Measurements from ENCODE around the gene TUBB4A. TPM values are rescaled to one million over a fixed set of nuclear protein-coding genes. Genes with fewer than 3 reads are reported as not detected.

Gene TUBB4A
- total RNA-seq, result not detected in 2 replicates

GRCh38 chr19:6501740-6502648 lies at the start of gene TUBB4A:
Gene TUBB4A, minus strand, starts transcription at chr19:6502309. Its CDS starts 97 bp downstream, at chr19:6502212.

GRCh38 chr19:6530386-6531162 lies 28.5 kb upstream of the TUBB4A start, which contains the start of gene TNFSF9:
Gene TNFSF9, plus strand, starts transcription at chr19:6531026. Its CDS starts 11 bp downstream, at chr19:6531037.

GRCh38 chr19:6481541-6482342 lies 20.4 kb downstream of the TUBB4A start, which contains the start of gene DENND1C:
Gene DENND1C, minus strand, starts transcription at chr19:6481787. Its CDS starts 92 bp downstream, at chr19:6481695.

GRCh38 chr19:6464070-6464873 lies 37.8 kb downstream of the TUBB4A start, which contains the start of gene CRB3:
Gene CRB3, plus strand, starts transcription at chr19:6464271. Its CDS starts 431 bp downstream, at chr19:6464702.

GRCh38 chr19:6459262-6460098 lies 42.6 kb downstream of the TUBB4A start, which contains the start of gene SLC25A23:
Gene SLC25A23, minus strand, starts transcription at chr19:6459792. Its CDS starts 164 bp downstream, at chr19:6459628.

Small RNAs within 50 kb of the gene (small RNA-seq; reads per million reads assigned to genes)
- not detected for gene AC010503.2

Other genes starting within 250 kb of the TUBB4A start
- 5.5 and 9.1 TPM in 2 replicates for gene MLLT1, start 222.3 kb downstream of the TUBB4A start, total RNA-seq
- 0.11 TPM in 1 of 2 replicates, not detected in the other for gene ACER1, start 168.7 kb downstream of the TUBB4A start, total RNA-seq
- 32.2 and 56.3 TPM in 2 replicates for gene CLPP, start 140.8 kb downstream of the TUBB4A start, total RNA-seq
- 71.4 and 73.0 TPM in 2 replicates for gene ALKBH7, start 129.5 kb downstream of the TUBB4A start, total RNA-seq
- gene PSPN, start 126.4 kb downstream of the TUBB4A start, total RNA-seq, result 1.2 and 1.4 TPM in 2 replicates
- gene GTF2F1, start 109.1 kb downstream of the TUBB4A start, total RNA-seq, result 43.7 and 70.3 TPM in 2 replicates
- 79.7 and 92.4 TPM in 2 replicates for gene KHSRP, start 77.5 kb downstream of the TUBB4A start, total RNA-seq
- not detected in 2 replicates for gene SLC25A41, start 68.5 kb downstream of the TUBB4A start, total RNA-seq
- gene SLC25A23, start 42.5 kb downstream of the TUBB4A start, total RNA-seq, result 4.7 and 5.4 TPM in 2 replicates
- 0.39 and 0.65 TPM in 2 replicates for gene CRB3, start 38.0 kb downstream of the TUBB4A start, total RNA-seq
- not detected in 2 replicates for gene DENND1C, start 20.5 kb downstream of the TUBB4A start, total RNA-seq
- gene TNFSF9, start 28.7 kb upstream of the TUBB4A start, total RNA-seq, result not detected in 2 replicates
- not detected in 2 replicates for gene CD70, start 88.8 kb upstream of the TUBB4A start, total RNA-seq
- gene TNFSF14, start 167.9 kb upstream of the TUBB4A start, total RNA-seq, result not detected in 2 replicates
- gene C3, start 218.3 kb upstream of the TUBB4A start, total RNA-seq, result 0.33 TPM in 1 of 2 replicates, not detected in the other
- 47.0 and 53.4 TPM in 2 replicates for gene GPR108, start 235.3 kb upstream of the TUBB4A start, total RNA-seq
- 136 and 162 TPM in 2 replicates for gene TRIP10, start 237.4 kb upstream of the TUBB4A start, total RNA-seq